K562 (cell line): ENCODE data around the gene PLEKHG5. TPM values are rescaled to one million over a fixed set of nuclear protein-coding genes. Genes with fewer than 3 reads are reported as not detected.

ENCODE experiments used
- ETV5 ChIP-seq: sonication (generic); formaldehyde crosslinking; IDR thresholded peaks from 2 replicates; pipeline ENCODE4 v1.4.0; 2020; ENCODE audit warnings: low read depth, mild to moderate bottlenecking, missing genetic modification reagents
- GATA2 ChIP-seq: sonication (generic); formaldehyde crosslinking; IDR thresholded peaks from 2 replicates; pipeline ENCODE4 v1.4.0; 2020; ENCODE audit warnings: mild to moderate bottlenecking, missing genetic modification reagents
- MIER1 ChIP-seq: fragments of 450-650 bp; IDR thresholded peaks from 2 replicates; pipeline ENCODE4 v1.6.1; 2016; ENCODE audit warnings: antibody characterized with exemption, mild to moderate bottlenecking, low read depth
- RBFOX2 ChIP-seq: fragments of 200-400 bp; formaldehyde crosslinking; IDR thresholded peaks from 2 replicates; pipeline ENCODE4 v1.6.1; 2017; ENCODE audit warnings: low read depth, mild to moderate bottlenecking, low read length, moderate library complexity
- RBM17 ChIP-seq: fragments of 200-400 bp; formaldehyde crosslinking; IDR thresholded peaks from 2 replicates; pipeline ENCODE4 v1.6.1; 2017; ENCODE audit warnings: low read depth, mild to moderate bottlenecking, low read length, borderline replicate concordance
- SMARCA5 ChIP-seq: fragments of 450-650 bp; IDR thresholded peaks from 2 replicates; pipeline ENCODE4 v1.6.1; 2016
- ZNF444 ChIP-seq: fragments of 250-450 bp; sonication (Bioruptor Pico); IDR thresholded peaks from 2 replicates; pipeline ENCODE4 v1.4.0; 2020; ENCODE audit warnings: mild to moderate bottlenecking, moderate library complexity
- polyA plus RNA-seq, 8 experiments: library from polyadenylated mRNA; depleted of rRNA in 4 of 8; stranded (reverse) in 5 of 8; unstranded in 3 of 8; fragments of >200 nt; fragmentation: Nextera tagmentation in 2 of 8; fragmentation: Illumina TruSeq in 1 of 8; extraction: Ambion mirVana in 2 of 8; extraction: Trizol in 1 of 8; gene quantifications; 2 replicates each; pipeline versions ENCODE4 v1.2.1 to v1.2.3, GENCODE V29; 2011 to 2014; ENCODE audit warnings: inconsistent platforms in 1 of 8, missing spikeins in 1 of 8
- total RNA-seq, 7 experiments: library from RNA; depleted of rRNA in 6 of 7; stranded (reverse); fragments of >200 nt in 6 of 7; fragmentation: Illumina TruSeq in 2 of 7; extraction: Trizol in 2 of 7; gene quantifications; 2 replicates each; pipeline versions ENCODE4 v1.2.1 to v1.2.3, GENCODE V29; 2011 to 2021; ENCODE audit warnings: low replicate concordance in 1 of 7
- TF ChIP-seq, protein P1 (sequence below): fragments of 200-600 bp; sonication (generic); IDR thresholded peaks from one replicate; pipeline ENCODE4 v1.6.1; 2012; ENCODE audit warnings: mild to moderate bottlenecking, low read depth, low read length, inconsistent platforms
- TF ChIP-seq, protein P2 (sequence below): fragments of 250-450 bp; sonication (Bioruptor Pico); IDR thresholded peaks from 2 replicates; pipeline ENCODE4 v1.4.0; 2020; ENCODE audit warnings: mild to moderate bottlenecking, moderate library complexity, borderline replicate concordance
- TF ChIP-seq, protein P3 (sequence below): fragments of 450-650 bp; IDR thresholded peaks from 2 replicates; pipeline ENCODE4 v1.6.1; 2016; ENCODE audit warnings: antibody characterized with exemption

PLEKHG5 gene
- total and polyA plus RNA-seq, 9 of the 15 experiments (the other 6 are each of a cell fraction or from before 2014, with no cell fraction given), result 0.04 to 0.29 (median 0.09) TPM; not detected in 3

DNA sequence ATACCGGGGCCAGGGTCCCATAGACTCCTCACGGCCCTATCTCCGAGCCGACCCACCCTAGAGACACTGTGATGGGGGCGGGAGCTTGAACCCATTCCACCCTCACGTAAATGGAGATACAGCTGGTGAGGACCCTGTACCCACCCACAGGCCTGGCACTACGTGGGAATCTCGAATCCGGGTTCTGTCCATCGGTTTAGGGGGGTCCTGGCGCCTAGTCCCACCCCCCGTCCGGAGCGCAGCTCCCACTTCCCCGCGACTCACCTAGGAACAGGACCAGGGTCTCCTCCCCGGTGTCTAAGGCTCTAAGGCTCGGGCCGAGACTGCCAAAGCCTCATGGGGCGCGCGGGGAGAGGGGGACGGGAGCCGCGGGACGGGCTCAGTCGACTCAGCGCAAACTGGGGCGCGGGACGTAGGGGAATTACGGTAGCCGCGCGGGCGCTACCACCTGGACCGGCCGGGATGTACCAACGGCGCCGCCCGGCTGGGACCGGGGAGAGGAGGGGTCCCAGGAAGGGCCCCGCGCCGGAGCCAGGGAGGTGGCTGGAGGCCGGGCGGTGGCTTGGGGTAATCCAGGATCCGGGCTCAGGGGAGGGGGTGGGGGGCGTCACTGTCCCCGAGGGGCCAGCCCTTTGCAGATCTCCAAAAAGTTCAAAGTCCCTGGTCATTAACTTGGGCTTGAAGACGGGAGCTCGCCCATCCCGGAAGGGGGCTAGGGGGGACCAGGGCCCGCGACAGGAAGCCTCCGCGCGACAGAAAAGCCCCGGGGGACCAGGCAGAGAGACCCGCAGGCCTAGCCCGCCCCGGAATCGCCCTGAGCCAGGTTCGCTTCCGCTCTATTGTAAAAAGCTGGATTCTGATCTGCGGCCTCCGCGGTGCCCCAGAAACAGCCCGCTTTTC is 1.0 kb downstream of the PLEKHG5 start (continued):
- TF ChIP-seq, protein P1, sequence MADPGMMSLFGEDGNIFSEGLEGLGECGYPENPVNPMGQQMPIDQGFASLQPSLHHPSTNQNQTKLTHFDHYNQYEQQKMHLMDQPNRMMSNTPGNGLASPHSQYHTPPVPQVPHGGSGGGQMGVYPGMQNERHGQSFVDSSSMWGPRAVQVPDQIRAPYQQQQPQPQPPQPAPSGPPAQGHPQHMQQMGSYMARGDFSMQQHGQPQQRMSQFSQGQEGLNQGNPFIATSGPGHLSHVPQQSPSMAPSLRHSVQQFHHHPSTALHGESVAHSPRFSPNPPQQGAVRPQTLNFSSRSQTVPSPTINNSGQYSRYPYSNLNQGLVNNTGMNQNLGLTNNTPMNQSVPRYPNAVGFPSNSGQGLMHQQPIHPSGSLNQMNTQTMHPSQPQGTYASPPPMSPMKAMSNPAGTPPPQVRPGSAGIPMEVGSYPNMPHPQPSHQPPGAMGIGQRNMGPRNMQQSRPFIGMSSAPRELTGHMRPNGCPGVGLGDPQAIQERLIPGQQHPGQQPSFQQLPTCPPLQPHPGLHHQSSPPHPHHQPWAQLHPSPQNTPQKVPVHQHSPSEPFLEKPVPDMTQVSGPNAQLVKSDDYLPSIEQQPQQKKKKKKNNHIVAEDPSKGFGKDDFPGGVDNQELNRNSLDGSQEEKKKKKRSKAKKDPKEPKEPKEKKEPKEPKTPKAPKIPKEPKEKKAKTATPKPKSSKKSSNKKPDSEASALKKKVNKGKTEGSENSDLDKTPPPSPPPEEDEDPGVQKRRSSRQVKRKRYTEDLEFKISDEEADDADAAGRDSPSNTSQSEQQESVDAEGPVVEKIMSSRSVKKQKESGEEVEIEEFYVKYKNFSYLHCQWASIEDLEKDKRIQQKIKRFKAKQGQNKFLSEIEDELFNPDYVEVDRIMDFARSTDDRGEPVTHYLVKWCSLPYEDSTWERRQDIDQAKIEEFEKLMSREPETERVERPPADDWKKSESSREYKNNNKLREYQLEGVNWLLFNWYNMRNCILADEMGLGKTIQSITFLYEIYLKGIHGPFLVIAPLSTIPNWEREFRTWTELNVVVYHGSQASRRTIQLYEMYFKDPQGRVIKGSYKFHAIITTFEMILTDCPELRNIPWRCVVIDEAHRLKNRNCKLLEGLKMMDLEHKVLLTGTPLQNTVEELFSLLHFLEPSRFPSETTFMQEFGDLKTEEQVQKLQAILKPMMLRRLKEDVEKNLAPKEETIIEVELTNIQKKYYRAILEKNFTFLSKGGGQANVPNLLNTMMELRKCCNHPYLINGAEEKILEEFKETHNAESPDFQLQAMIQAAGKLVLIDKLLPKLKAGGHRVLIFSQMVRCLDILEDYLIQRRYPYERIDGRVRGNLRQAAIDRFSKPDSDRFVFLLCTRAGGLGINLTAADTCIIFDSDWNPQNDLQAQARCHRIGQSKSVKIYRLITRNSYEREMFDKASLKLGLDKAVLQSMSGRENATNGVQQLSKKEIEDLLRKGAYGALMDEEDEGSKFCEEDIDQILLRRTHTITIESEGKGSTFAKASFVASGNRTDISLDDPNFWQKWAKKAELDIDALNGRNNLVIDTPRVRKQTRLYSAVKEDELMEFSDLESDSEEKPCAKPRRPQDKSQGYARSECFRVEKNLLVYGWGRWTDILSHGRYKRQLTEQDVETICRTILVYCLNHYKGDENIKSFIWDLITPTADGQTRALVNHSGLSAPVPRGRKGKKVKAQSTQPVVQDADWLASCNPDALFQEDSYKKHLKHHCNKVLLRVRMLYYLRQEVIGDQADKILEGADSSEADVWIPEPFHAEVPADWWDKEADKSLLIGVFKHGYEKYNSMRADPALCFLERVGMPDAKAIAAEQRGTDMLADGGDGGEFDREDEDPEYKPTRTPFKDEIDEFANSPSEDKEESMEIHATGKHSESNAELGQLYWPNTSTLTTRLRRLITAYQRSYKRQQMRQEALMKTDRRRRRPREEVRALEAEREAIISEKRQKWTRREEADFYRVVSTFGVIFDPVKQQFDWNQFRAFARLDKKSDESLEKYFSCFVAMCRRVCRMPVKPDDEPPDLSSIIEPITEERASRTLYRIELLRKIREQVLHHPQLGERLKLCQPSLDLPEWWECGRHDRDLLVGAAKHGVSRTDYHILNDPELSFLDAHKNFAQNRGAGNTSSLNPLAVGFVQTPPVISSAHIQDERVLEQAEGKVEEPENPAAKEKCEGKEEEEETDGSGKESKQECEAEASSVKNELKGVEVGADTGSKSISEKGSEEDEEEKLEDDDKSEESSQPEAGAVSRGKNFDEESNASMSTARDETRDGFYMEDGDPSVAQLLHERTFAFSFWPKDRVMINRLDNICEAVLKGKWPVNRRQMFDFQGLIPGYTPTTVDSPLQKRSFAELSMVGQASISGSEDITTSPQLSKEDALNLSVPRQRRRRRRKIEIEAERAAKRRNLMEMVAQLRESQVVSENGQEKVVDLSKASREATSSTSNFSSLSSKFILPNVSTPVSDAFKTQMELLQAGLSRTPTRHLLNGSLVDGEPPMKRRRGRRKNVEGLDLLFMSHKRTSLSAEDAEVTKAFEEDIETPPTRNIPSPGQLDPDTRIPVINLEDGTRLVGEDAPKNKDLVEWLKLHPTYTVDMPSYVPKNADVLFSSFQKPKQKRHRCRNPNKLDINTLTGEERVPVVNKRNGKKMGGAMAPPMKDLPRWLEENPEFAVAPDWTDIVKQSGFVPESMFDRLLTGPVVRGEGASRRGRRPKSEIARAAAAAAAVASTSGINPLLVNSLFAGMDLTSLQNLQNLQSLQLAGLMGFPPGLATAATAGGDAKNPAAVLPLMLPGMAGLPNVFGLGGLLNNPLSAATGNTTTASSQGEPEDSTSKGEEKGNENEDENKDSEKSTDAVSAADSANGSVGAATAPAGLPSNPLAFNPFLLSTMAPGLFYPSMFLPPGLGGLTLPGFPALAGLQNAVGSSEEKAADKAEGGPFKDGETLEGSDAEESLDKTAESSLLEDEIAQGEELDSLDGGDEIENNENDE, result peak; percentile 99
- TF ChIP-seq, protein P2, sequence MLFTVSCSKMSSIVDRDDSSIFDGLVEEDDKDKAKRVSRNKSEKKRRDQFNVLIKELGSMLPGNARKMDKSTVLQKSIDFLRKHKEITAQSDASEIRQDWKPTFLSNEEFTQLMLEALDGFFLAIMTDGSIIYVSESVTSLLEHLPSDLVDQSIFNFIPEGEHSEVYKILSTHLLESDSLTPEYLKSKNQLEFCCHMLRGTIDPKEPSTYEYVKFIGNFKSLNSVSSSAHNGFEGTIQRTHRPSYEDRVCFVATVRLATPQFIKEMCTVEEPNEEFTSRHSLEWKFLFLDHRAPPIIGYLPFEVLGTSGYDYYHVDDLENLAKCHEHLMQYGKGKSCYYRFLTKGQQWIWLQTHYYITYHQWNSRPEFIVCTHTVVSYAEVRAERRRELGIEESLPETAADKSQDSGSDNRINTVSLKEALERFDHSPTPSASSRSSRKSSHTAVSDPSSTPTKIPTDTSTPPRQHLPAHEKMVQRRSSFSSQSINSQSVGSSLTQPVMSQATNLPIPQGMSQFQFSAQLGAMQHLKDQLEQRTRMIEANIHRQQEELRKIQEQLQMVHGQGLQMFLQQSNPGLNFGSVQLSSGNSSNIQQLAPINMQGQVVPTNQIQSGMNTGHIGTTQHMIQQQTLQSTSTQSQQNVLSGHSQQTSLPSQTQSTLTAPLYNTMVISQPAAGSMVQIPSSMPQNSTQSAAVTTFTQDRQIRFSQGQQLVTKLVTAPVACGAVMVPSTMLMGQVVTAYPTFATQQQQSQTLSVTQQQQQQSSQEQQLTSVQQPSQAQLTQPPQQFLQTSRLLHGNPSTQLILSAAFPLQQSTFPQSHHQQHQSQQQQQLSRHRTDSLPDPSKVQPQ (CRISPR knock-in tag), result no peak
- TF ChIP-seq SMARCA5 (no peak), RBFOX2 (peak; percentile 40; the same call in 1 of the 2 replicates), GATA2 (no peak), ETV5 (CRISPR knock-in tag) (no peak), MIER1 (peak; percentile 30; the same call in 1 of the 2 replicates), RBM17 (no peak), ZNF444 (CRISPR knock-in tag) (no peak)
- TF ChIP-seq, protein P3, sequence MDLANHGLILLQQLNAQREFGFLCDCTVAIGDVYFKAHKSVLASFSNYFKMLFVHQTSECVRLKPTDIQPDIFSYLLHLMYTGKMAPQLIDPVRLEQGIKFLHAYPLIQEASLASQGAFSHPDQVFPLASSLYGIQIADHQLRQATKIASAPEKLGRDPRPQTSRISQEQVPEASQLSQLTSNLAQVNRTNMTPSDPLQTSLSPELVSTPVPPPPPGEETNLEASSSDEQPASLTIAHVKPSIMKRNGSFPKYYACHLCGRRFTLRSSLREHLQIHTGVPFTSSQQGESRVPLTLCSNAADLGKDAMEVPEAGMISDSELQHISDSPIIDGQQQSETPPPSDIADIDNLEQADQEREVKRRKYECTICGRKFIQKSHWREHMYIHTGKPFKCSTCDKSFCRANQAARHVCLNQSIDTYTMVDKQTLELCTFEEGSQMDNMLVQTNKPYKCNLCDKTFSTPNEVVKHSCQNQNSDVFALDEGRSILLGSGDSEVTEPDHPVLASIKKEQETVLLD, result peak; percentile 49; the same call in 1 of the 2 replicates
